HepG2 (cell line): ENCODE measurements around the gene INTS7.

Experiments used
- ARNT ChIP-seq: fragments of 450-650 bp; IDR thresholded peaks from 2 replicates; pipeline ENCODE4 v1.6.1; 2017
- CTCF ChIP-seq: sonication (generic); formaldehyde crosslinking; IDR thresholded peaks from 2 replicates; pipeline ENCODE4 v1.5.0; 2020; ENCODE audit warnings: mild to moderate bottlenecking, missing genetic modification reagents, moderate library complexity
- HIVEP1 ChIP-seq: sonication (generic); formaldehyde crosslinking; IDR thresholded peaks from 2 replicates; pipeline ENCODE4 v1.4.0; 2020; ENCODE audit warnings: mild to moderate bottlenecking, missing genetic modification reagents
- TSC22D2 ChIP-seq: sonication (generic); formaldehyde crosslinking; IDR thresholded peaks from 2 replicates; pipeline ENCODE4 v1.5.1; 2020; ENCODE audit warnings: missing genetic modification reagents, mild to moderate bottlenecking, borderline replicate concordance
- TF ChIP-seq, protein P1 (sequence below): sonication (generic); formaldehyde crosslinking; IDR thresholded peaks from 2 replicates; pipeline ENCODE4 v1.8.1; 2023; ENCODE audit warnings: missing genetic modification reagents, inconsistent platforms, borderline replicate concordance

- TF ChIP-seq, protein P1, sequence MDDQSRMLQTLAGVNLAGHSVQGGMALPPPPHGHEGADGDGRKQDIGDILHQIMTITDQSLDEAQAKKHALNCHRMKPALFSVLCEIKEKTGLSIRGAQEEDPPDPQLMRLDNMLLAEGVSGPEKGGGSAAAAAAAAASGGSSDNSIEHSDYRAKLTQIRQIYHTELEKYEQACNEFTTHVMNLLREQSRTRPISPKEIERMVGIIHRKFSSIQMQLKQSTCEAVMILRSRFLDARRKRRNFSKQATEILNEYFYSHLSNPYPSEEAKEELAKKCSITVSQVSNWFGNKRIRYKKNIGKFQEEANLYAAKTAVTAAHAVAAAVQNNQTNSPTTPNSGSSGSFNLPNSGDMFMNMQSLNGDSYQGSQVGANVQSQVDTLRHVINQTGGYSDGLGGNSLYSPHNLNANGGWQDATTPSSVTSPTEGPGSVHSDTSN (CRISPR knock-in tag), result no peak
- TF ChIP-seq ARNT (no peak), CTCF (no peak), TSC22D2 (CRISPR knock-in tag) (no peak), HIVEP1 (CRISPR knock-in tag) (no peak)
Measured at GRCh38 chr1:211932231-211932932, 103.0 kb downstream of the INTS7 start.
